ENCODE measurements around the gene KLF6.

KLF6 gene

DNA sequence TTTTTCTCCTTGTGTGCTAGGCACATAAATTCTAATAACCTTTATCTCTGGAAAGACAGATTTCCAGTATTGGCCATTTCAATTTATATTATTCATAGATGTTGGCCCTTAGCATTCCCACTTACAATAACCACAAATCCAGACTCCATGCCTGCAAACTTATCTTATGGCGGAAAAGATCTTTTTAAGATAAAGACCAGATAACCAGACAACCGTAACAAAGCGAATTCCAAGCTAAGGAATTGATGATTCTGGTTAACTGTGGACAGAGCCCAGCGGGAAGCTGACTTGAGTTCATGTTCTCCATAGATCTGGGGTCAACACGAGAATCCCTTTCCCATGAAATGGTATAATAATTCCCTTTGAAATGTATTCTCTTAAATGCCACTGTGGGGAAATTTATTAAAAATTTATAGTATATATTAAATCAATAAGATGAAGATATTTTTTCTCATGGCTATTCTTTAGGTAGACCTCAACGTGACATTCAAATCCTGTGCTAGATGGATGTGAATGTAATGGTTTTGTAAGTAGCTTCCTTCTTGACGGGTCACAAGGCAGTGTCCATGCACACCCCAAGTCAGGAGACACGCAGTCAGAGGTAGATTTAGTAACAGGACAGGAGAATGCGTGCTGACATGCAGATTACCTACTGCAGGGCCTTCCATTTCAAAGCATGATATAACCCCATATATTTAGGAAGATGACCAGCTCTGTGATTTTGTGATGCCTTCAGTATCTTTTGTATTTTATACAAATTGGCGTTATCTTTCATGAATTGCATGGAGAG is 37.7 kb upstream of the KLF6 start:
- Mint-ChIP-seq H3K27me3 (no peaks in the 10 kb centered on the region), H3K4me1 (peaks cover 7 to 17% of the 10 kb centered on the region in 2 donors), H3K27ac (no peak overlapping the region), H3K9me3 (peaks cover 0 to 2% of the 10 kb centered on the region in 2 donors), H3K36me3 (no peaks in the 10 kb centered on the region), H3K4me3 (no peak overlapping the region)
- DNase-seq, result no peak
- ATAC-seq (replicated peaks), result no peak

DNA sequence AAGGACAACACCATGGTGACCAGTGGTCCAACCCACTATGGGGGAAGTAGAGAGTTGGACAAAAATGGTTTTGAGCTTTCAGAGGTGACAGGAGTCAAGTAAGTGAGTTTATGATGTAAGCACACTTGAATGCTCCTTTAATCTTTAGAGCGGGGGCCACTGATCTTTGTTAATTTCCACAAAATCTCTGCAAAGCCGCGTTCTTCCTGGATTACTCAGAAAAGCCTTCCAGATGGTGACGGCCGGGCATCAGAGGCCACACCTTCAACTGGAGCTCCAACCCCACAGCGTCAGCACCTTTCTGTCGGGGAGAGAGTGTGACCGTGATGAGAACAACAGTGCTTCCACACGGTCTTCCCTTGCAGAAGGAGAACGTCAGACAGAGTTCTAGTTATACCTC is 35.2 kb upstream of the KLF6 start:
- Mint-ChIP-seq H3K4me3 (no peak overlapping the region), H3K9me3 (peaks cover 0 to 2% of the 10 kb centered on the region in 2 donors), H3K27me3 (no peaks in the 10 kb centered on the region), H3K4me1 (peaks cover 0 to 3% of the 10 kb centered on the region in 2 donors), H3K27ac (no peak overlapping the region), H3K36me3 (no peaks in the 10 kb centered on the region)
- ATAC-seq (replicated peaks) (no peak), DNase-seq (no peak)

DNA sequence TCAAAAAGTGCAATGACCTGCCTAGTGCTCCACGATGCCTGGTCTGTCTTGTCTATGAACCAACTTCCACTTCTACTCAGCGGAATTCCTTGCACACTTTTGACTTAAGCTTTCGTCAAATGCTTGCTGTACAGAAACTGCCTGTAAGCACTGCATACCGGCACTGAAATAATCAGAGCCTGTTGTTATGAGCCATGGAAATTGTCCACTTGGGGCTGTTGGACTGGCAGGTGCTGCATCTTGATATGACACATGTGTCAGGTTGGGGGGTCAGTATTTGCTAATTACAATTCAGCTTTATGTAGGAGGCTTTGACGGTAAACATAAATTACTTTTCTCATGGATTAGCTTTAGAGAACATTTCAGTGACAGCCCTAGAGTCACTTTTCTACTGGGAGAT is 32.0 kb upstream of the KLF6 start:
- Mint-ChIP-seq H3K27me3 (no peaks in the 10 kb centered on the region), H3K9me3 (peaks cover 0 to 2% of the 10 kb centered on the region in 2 donors), H3K4me1 (peaks cover 2 to 4% of the 10 kb centered on the region in 2 donors), H3K4me3 (no peak overlapping the region), H3K27ac (no peak overlapping the region), H3K36me3 (no peaks in the 10 kb centered on the region)
- ATAC-seq (replicated peaks), result no peak
- no peak for DNase-seq

DNA sequence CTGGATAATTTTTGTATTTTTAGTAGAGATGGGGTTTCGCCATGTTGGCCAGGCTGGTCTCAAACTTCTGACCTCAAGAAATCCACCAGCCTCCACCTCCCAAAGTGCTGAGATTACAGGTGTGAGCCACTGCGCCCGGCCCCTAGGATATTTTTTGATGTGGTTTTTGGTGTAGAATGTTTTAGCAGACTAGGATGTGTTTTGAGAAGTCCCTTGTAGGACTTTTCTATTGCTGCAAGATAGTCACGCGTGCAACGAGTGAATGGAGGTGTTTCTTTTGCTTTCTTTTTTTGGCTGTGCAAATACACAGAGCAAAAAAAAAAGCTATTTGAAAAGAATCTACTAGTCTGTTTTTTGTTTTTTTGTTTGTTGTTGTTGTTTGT is 29.8 kb upstream of the KLF6 start:
- H3K4me3 Mint-ChIP-seq, result no peak overlapping the region
- no peak for ATAC-seq (replicated peaks)
- peaks cover 0 to 2% of the 10 kb centered on the region in 2 donors for H3K9me3 Mint-ChIP-seq
- H3K4me1 Mint-ChIP-seq, result peaks cover 18 to 23% of the 10 kb centered on the region in 2 donors
- no peak for DNase-seq
- H3K36me3 Mint-ChIP-seq, result no peaks in the 10 kb centered on the region
- H3K27me3 Mint-ChIP-seq, result no peaks in the 10 kb centered on the region
- H3K27ac Mint-ChIP-seq, result no peak overlapping the region

DNA sequence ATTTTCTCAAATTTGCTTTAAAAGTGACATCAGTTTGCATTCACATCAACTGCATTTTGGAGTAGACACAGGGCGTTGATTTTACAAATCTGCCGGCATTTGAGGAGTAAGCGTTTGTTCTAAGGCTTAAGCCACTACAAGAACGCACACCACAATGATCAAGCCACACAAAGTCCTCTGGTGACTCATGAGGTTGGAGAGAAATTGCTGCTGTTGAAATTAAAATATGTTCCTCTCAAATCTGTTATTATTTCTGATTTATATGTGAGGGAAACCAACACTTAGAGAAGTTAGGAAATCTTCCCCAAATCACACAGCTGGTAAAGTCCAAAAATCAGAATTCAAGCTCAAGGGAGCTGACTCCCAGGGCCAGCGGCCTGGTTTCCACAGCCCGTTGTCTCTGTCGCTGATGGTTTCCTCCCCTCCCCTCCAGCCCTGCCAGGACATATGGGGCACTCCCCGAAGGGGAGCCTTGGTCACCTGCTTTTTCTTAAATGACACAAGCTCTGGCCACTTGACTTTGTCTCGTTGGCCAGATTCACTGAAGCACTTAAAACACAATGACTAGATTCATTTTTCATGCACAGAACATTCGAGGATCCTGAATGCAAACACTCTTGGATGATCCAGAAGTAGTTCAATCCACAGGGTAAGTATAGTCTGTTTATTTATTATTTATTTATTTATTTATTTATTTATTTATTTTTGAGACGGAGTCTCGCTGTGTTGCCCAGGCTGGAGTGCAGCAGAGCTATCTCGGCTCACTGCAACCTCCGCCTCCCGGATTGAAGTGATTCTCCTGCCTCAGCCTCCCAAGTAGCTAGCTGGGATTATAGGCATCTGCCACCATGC is 29.2 kb upstream of the KLF6 start:
- Mint-ChIP-seq H3K4me1 (peaks cover 21 to 30% of the 10 kb centered on the region in 2 donors), H3K9me3 (peaks cover 0 to 2% of the 10 kb centered on the region in 2 donors), H3K4me3 (no peak overlapping the region), H3K36me3 (no peaks in the 10 kb centered on the region), H3K27me3 (no peaks in the 10 kb centered on the region), H3K27ac (no peak overlapping the region)
- no peak for DNase-seq
- no peak for ATAC-seq (replicated peaks)

DNA sequence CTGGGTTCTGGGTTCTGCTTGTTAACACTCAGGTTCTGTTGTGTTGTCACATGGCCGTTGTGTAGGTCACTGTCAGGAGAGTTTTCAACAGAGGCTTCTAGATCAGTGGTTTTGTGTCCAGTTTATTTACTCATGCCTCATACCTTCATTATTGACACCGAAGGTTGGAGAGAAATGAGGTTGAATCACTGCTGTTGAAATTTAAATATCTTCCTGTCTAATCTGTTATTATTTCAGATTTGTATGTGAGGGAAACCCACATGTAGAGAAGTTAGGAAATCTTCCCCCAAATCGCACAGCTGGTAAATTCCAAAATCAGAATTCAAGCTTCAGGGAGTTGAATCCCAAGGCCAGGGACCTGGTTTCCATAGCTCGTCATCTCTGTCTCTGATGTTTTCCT is 28.3 kb upstream of the KLF6 start:
- Mint-ChIP-seq H3K27me3 (no peaks in the 10 kb centered on the region), H3K4me3 (no peak overlapping the region), H3K36me3 (no peaks in the 10 kb centered on the region), H3K4me1 (peaks cover 28 to 39% of the 10 kb centered on the region in 2 donors), H3K9me3 (peaks cover 0 to 1% of the 10 kb centered on the region in 2 donors), H3K27ac (peak overlapping the region; percentile 9)
- DNase-seq (no peak), ATAC-seq (replicated peaks) (no peak)

DNA sequence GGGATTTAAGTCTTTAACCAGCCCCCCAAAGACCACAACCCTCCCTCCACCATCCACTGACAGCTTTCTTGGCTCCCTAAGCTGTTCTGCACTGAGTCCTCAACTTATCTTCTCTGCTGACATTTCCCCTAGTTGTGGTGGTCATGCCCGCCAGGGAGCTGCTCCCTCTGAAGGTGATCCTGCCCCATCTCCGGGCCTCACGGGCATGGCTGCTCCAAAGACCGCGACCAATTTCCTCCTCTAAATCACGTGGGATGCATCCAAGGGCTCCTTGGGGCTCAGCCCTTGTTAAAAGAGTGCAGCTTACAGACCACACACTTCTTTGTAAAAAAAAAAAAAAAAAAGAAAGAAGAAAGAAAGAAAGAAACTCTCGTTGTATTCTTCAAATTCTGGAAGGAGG is 27.1 kb upstream of the KLF6 start:
- Mint-ChIP-seq H3K27ac (peak overlapping the region; percentile 96), H3K27me3 (no peaks in the 10 kb centered on the region), H3K4me3 (no peak overlapping the region), H3K36me3 (no peaks in the 10 kb centered on the region), H3K4me1 (peaks cover 36 to 50% of the 10 kb centered on the region in 2 donors), H3K9me3 (no peaks in the 10 kb centered on the region)
- ATAC-seq (replicated peaks) (no peak), DNase-seq (no peak)

DNA sequence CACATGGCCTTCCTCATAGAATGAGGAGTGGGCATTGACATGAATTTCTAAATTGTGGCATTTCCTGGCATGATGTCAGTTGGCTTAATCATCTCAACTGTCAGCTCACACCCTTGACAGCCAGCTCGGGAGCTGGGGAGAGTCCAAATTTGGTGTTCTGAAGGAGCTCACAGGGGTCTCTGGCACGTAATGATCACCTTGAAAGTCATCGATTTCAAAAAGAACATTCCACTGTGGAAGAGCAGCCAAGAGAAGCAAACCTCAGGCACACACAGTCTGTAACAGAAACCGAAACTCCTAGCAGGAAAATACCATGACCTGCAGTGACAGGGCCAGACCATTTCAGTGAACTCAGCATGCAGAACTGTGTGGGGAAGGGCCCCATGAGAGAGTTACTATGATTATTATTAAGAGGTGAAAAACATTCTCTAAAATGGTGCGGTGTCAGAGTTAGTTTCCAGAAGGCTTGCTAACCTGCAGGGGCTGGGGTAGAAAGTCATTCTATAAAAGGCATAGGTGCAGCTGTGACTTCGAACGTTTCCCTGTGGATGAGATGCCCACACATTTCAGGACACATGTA is 26.4 kb upstream of the KLF6 start:
- DNase-seq, result peak; percentile 71
- ATAC-seq (replicated peaks), result peak; percentile 88
- Mint-ChIP-seq H3K9me3 (no peaks in the 10 kb centered on the region), H3K4me1 (peaks cover 44 to 58% of the 10 kb centered on the region in 2 donors), H3K27me3 (no peaks in the 10 kb centered on the region), H3K36me3 (no peaks in the 10 kb centered on the region), H3K27ac (peak overlapping the region; percentile 96), H3K4me3 (peak overlapping the region; percentile 69 to 79)

DNA sequence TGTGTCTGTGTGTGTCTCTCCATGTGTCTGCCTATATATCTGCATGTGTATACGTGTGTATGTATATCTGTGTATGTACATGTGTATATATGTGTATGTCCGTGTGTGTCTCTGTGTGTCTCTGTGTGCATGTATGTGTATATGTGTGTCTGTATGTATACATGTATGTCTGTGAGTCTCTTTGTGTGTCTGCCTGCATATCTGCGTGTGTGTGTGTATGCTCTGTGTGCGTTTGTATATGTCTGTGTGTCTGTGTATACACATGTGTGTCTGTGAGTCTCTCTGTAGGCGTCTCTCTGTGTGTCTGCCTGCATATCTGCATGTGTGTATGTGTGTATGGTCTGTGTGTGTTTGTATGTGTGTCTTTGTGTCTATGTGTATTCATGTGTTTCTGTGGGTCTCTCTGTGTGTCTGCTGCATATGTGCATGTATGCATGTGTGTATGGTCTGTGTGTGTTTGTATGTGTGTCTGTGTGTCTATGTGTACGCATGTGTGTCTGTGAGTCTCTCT is 23.7 kb upstream of the KLF6 start:
- Mint-ChIP-seq H3K9me3 (no peaks in the 10 kb centered on the region), H3K27me3 (no peaks in the 10 kb centered on the region), H3K4me3 (no peak overlapping the region), H3K27ac (peak overlapping the region; percentile 0), H3K4me1 (peaks cover 57 to 80% of the 10 kb centered on the region in 2 donors), H3K36me3 (no peaks in the 10 kb centered on the region)
- no peak for DNase-seq
- ATAC-seq (replicated peaks), result no peak

DNA sequence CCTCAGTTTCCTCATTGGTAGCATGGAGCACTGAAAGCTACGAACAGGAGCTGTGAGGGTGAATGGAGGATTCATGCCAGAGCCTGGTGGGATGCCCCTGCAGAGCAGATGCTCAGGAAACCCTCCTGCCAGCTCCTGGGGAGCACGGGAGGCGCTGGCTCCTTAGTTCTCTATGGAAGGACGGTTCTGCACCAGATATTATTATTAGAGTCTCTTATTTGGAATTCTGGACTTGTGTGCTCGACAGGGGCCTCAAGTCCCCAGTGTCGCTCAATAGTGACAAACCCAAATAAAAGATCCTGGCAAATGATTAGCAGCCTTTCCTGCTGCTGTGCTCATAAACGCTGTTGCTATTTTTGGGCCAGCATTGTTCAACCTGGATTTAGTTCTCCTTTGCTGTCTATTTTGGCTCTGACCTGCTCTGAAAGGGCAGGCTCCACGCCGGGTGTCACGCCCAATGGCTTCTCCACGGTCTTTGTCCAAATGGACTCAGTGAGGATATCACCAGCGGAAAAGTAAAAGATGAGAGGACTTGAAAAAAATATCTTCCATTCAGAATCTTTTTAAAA is 23.0 kb upstream of the KLF6 start:
- Mint-ChIP-seq H3K4me1 (peaks cover 61 to 86% of the 10 kb centered on the region in 2 donors), H3K4me3 (no peak overlapping the region), H3K9me3 (no peaks in the 10 kb centered on the region), H3K36me3 (no peaks in the 10 kb centered on the region), H3K27ac (no peak overlapping the region), H3K27me3 (no peaks in the 10 kb centered on the region)
- ATAC-seq (replicated peaks) (no peak), DNase-seq (no peak)

DNA sequence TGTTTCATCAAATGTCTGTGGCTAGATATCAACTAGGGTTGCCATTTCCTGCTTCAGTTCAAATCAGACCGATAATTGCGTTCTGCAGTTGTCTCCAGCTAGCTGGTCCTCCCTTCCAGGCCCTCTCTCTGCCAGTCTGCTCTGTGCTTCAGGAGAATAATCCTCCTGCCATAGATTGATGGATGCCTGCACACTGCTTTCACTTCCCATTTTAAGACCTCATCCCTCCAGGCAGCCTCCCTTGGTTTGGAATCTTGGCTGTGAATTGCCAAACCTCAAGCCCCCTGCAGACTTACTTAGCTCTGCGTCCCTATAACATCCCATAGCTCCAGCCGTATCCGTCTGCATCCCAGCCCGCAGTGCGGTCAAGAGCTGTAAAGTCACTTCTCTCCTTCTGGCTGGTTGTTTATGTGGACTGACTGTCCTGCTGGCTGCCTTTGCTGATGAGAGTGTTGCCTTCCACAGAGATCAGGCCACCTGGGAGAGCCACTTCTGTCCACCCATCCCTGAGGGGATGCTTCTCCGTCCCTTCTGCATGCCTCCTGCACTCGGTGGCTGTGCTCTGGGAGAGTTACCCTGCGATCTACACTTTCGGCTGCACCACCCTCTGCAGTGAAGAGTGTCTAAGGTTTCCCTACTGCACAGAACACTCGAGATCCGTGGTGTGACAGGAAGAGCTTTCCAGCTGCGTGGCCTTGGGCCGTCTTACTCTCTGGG is 22.4 kb upstream of the KLF6 start:
- no peaks in the 10 kb centered on the region for H3K9me3 Mint-ChIP-seq
- ATAC-seq (replicated peaks) (no peak), DNase-seq (no peak)
- no peak overlapping the region for H3K4me3 Mint-ChIP-seq
- H3K4me1 Mint-ChIP-seq, result peaks cover 61 to 86% of the 10 kb centered on the region in 2 donors
- no peaks in the 10 kb centered on the region for H3K36me3 Mint-ChIP-seq
- H3K27me3 Mint-ChIP-seq, result no peaks in the 10 kb centered on the region
- H3K27ac Mint-ChIP-seq, result no peak overlapping the region

DNA sequence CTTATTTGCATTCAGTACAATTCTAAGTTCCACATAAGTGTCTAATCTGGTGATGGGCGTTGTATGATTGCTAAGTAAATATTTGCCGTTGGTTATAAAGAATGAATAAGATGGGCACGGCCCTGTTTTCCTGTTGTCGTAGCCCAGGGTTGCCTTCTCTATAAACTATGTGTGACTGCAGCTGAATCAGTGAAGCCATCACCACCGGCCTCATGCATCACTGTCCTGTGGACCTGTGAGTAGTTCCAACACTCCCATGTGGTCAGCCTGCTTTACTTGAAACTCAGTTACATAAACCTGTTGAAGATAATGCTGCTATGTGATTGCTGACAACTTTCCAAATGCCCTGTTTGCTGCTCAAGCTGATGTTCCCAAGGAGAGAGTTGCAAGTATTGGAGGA is 21.6 kb upstream of the KLF6 start:
- peaks cover 56 to 78% of the 10 kb centered on the region in 2 donors for H3K4me1 Mint-ChIP-seq
- ATAC-seq (replicated peaks) (no peak), DNase-seq (no peak)
- H3K4me3 Mint-ChIP-seq, result no peak overlapping the region
- no peaks in the 10 kb centered on the region for H3K36me3 Mint-ChIP-seq
- no peaks in the 10 kb centered on the region for H3K27me3 Mint-ChIP-seq
- H3K9me3 Mint-ChIP-seq, result no peaks in the 10 kb centered on the region
- peak overlapping the region; percentile 57 for H3K27ac Mint-ChIP-seq

DNA sequence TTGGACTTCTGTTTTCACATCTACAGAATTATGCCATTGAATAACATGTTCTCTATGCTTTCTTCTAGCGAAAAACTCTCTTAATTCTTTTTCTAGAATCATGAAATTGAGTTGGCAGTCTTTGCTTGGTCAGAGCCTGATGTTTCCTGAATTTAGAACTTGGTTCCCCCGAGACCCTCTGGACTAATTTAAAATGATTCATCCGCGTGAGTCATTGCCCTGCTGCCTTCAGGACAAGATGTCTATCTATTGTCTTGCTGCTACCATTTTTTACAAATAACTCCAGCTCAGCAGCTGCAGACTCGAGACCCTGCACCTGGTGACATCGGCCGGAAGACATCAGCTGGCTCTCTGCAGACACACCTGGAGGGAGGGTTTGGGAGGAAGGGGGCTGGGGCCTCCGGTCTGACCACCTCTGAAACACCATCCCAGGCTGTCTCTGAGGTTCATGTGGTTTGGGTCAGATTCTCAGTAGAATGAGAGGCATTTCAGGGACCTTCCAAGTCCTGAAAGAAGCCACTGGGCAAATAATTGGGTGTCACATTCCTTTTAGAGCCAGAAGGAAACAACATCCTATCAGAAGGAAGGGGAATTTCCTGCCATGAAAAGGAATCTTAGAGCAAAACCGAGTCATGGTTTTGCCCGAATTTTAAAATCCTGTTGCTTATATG is 20.9 kb upstream of the KLF6 start:
- Mint-ChIP-seq H3K9me3 (no peaks in the 10 kb centered on the region), H3K27me3 (no peaks in the 10 kb centered on the region), H3K36me3 (no peaks in the 10 kb centered on the region), H3K4me3 (peak overlapping the region; percentile 51 to 57), H3K27ac (peak overlapping the region; percentile 93), H3K4me1 (peaks cover 51 to 72% of the 10 kb centered on the region in 2 donors)
- DNase-seq (peak; percentile 31), ATAC-seq (replicated peaks) (peak; percentile 33 to 49)

Measured in stimulated activated naive B cell treated with anti-CD40 and anti-IgM and Interleukin-4, amounts not matched to agents 10 μg/mL and 1 μg/mL and 100 μg/mL, for 72 hours (primary cell).